ENCODE data around the gene MTMR2.

MTMR2 gene

GRCh38 chr11:95931916-95932315 is 8.0 kb upstream of the MTMR2 start:
- Histone ChIP-seq H3K9ac (ENCODE audit: low read length) (no peak overlapping the region), H3K9me3 (ENCODE audit: control insufficient read depth, low read length) (peaks cover 5% of the 10 kb centered on the region), H3K36me3 (ENCODE audit: control insufficient read depth, insufficient read depth, low read length, severe bottlenecking) (no peaks in the 10 kb centered on the region), H3K4me1 (ENCODE audit: control insufficient read depth, insufficient read depth, low read length) (no peaks in the 10 kb centered on the region), H3K4me3 (ENCODE audit: low read length) (no peak overlapping the region), H3K27me3 (replicated peaks; ENCODE audit: control insufficient read depth, insufficient read depth, low read length) (no peaks in the 10 kb centered on the region)
- no peak for DNase-seq (ENCODE audit: low read depth)

- peaks cover 5% of the 10 kb centered on the region for H3K9me3 ChIP-seq (ENCODE audit: control insufficient read depth, low read length)
Measured at GRCh38 chr11:95930948-95931347, 7.0 kb upstream of the MTMR2 start.

GRCh38 chr11:95926726-95927125 is 2.8 kb upstream of the MTMR2 start:
- Histone ChIP-seq H3K4me3 (ENCODE audit: low read length) (no peak overlapping the region), H3K9ac (ENCODE audit: low read length) (no peak overlapping the region), H3K4me1 (ENCODE audit: control insufficient read depth, insufficient read depth, low read length) (peaks cover 18% of the 10 kb centered on the region), H3K27me3 (replicated peaks; ENCODE audit: control insufficient read depth, insufficient read depth, low read length) (no peaks in the 10 kb centered on the region), H3K36me3 (ENCODE audit: control insufficient read depth, insufficient read depth, low read length, severe bottlenecking) (no peaks in the 10 kb centered on the region), H3K9me3 (ENCODE audit: control insufficient read depth, low read length) (peaks cover 1% of the 10 kb centered on the region)
- DNase-seq (ENCODE audit: low read depth) = peak; percentile 12

More at GRCh38 chr11:95930948-95931347, 7.0 kb upstream of the MTMR2 start:
- Histone ChIP-seq H3K4me3 (ENCODE audit: low read length) (no peak overlapping the region), H3K36me3 (ENCODE audit: control insufficient read depth, insufficient read depth, low read length, severe bottlenecking) (no peaks in the 10 kb centered on the region), H3K9ac (ENCODE audit: low read length) (no peak overlapping the region), H3K27me3 (replicated peaks; ENCODE audit: control insufficient read depth, insufficient read depth, low read length) (no peaks in the 10 kb centered on the region), H3K4me1 (ENCODE audit: control insufficient read depth, insufficient read depth, low read length) (no peaks in the 10 kb centered on the region)
- no peak for DNase-seq (ENCODE audit: low read depth)

- Histone ChIP-seq H3K9me3 (ENCODE audit: control insufficient read depth, low read length) (no peaks in the 10 kb centered on the region), H3K36me3 (ENCODE audit: control insufficient read depth, insufficient read depth, low read length, severe bottlenecking) (no peaks in the 10 kb centered on the region), H3K4me3 (ENCODE audit: low read length) (peak overlapping the region; percentile 97), H3K4me1 (ENCODE audit: control insufficient read depth, insufficient read depth, low read length) (peaks cover 18% of the 10 kb centered on the region), H3K27me3 (replicated peaks; ENCODE audit: control insufficient read depth, insufficient read depth, low read length) (no peaks in the 10 kb centered on the region), H3K9ac (ENCODE audit: low read length) (peak overlapping the region; percentile 97)
- DNase-seq (ENCODE audit: low read depth) = peak; percentile 14
Measured at GRCh38 chr11:95925011-95925410, 1.1 kb upstream of the MTMR2 start.

- peak overlapping the region; percentile 97 for H3K4me3 ChIP-seq (ENCODE audit: low read length)
- peaks cover 18% of the 10 kb centered on the region for H3K4me1 ChIP-seq (ENCODE audit: control insufficient read depth, insufficient read depth, low read length)
- no peaks in the 10 kb centered on the region for H3K36me3 ChIP-seq (ENCODE audit: control insufficient read depth, insufficient read depth, low read length, severe bottlenecking)
- no peaks in the 10 kb centered on the region for H3K9me3 ChIP-seq (ENCODE audit: control insufficient read depth, low read length)
- peak; percentile 67 for DNase-seq (ENCODE audit: low read depth)
- no peaks in the 10 kb centered on the region for H3K27me3 ChIP-seq (replicated peaks; ENCODE audit: control insufficient read depth, insufficient read depth, low read length)
- H3K9ac ChIP-seq (ENCODE audit: low read length) = peak overlapping the region; percentile 97
Measured at GRCh38 chr11:95924414-95924760, 480 bp upstream of the MTMR2 start.

- H3K9ac ChIP-seq (ENCODE audit: low read length) = peak overlapping the region; percentile 97
- no peaks in the 10 kb centered on the region for H3K9me3 ChIP-seq (ENCODE audit: control insufficient read depth, low read length)
- no peak for DNase-seq (ENCODE audit: low read depth)
- no peaks in the 10 kb centered on the region for H3K36me3 ChIP-seq (ENCODE audit: control insufficient read depth, insufficient read depth, low read length, severe bottlenecking)
- H3K4me1 ChIP-seq (ENCODE audit: control insufficient read depth, insufficient read depth, low read length) = peaks cover 18% of the 10 kb centered on the region
- peak overlapping the region; percentile 97 for H3K4me3 ChIP-seq (ENCODE audit: low read length)
- H3K27me3 ChIP-seq (replicated peaks; ENCODE audit: control insufficient read depth, insufficient read depth, low read length) = no peaks in the 10 kb centered on the region
Measured at GRCh38 chr11:95923439-95923727, 524 bp downstream of the MTMR2 start.

DNA sequence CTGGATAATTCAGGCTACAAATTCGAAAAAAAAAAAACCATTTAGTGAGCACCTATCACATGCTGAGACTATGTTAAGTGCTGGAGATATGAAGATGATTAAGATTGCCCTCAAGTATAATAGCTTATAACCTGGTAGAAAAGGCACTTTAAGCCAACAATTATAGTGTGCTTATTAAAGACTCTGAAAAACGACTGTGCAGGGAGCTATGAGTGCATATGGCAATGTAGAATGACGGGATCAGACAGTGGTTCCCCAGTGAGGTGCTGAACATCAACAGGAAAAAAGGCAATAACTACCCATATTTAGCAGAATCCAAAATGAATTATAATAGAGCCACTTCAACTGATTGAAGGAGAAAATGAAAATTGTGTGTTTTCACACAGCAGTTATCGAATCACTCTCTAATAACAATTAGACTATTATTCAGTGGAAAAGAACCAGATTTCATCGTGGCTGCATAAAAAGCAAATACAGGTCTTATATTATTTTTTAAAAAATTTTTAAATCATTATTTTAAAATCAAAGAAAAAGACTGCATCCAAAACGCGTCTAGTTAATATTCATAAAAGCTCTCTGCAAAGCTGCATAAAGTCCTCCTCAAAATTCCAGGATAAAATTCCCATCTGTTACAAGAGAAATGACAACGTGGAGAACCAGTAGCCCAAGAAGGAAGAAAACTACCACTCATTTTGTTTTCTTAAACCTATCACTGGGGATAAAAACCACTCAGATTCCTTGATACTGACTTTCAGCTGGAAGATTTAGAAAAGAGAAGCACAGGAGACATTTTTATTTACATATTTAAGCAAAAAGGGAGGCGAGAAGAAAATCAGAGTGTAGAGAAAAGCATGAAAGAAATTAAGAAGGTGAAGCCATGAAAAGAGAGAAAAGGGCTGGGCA is 1.1 kb downstream of the MTMR2 start:
- peaks cover 18% of the 10 kb centered on the region for H3K4me1 ChIP-seq (ENCODE audit: control insufficient read depth, insufficient read depth, low read length)

GRCh38 chr11:95922099-95922498 is 1.8 kb downstream of the MTMR2 start:
- Histone ChIP-seq H3K4me1 (ENCODE audit: control insufficient read depth, insufficient read depth, low read length) (peaks cover 18% of the 10 kb centered on the region), H3K36me3 (ENCODE audit: control insufficient read depth, insufficient read depth, low read length, severe bottlenecking) (no peaks in the 10 kb centered on the region), H3K9me3 (ENCODE audit: control insufficient read depth, low read length) (no peaks in the 10 kb centered on the region), H3K27me3 (replicated peaks; ENCODE audit: control insufficient read depth, insufficient read depth, low read length) (no peaks in the 10 kb centered on the region), H3K9ac (ENCODE audit: low read length) (peak overlapping the region; percentile 97), H3K4me3 (ENCODE audit: low read length) (peak overlapping the region; percentile 97)
- peak; percentile 32 for DNase-seq (ENCODE audit: low read depth)

More for the DNA sequence above, 1.1 kb downstream of the MTMR2 start:
- peak; percentile 50 for DNase-seq (ENCODE audit: low read depth)
- H3K9me3 ChIP-seq (ENCODE audit: control insufficient read depth, low read length) = no peaks in the 10 kb centered on the region
- peak overlapping the region; percentile 97 for H3K4me3 ChIP-seq (ENCODE audit: low read length)
- H3K36me3 ChIP-seq (ENCODE audit: control insufficient read depth, insufficient read depth, low read length, severe bottlenecking) = no peaks in the 10 kb centered on the region
- H3K9ac ChIP-seq (ENCODE audit: low read length) = peak overlapping the region; percentile 97
- no peaks in the 10 kb centered on the region for H3K27me3 ChIP-seq (replicated peaks; ENCODE audit: control insufficient read depth, insufficient read depth, low read length)

DNA sequence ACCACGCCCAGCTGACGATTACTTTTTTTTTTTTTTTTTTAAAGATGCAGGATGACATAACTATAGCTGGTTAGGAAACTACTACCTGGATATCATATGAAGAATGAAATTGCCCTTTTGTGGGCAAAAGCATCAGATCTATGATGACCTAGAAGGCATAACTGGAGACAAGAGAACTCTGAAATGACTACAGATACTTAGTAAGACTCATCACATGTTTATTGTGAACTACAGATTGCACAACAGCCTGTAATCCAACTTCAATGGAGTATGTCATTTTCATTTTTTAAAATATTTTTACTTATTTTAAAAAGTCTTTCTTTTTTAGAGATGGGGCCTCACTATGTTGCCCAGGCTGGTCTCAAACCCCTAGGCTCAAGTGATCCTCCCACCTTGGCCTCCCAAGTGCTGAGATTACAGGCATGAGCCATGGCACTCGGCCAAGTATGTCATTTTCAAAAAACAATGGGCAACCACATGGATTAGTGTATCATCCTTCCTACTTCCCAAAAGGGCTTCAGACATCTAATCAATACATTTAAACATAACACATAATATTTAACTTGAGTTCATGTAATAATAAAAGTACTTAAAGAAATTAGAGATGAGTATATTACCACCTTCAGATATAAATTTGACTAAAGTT is 3.3 kb downstream of the MTMR2 start:
- no peaks in the 10 kb centered on the region for H3K36me3 ChIP-seq (ENCODE audit: control insufficient read depth, insufficient read depth, low read length, severe bottlenecking)
- H3K4me3 ChIP-seq (ENCODE audit: low read length) = no peak overlapping the region
- no peaks in the 10 kb centered on the region for H3K27me3 ChIP-seq (replicated peaks; ENCODE audit: control insufficient read depth, insufficient read depth, low read length)
- H3K9ac ChIP-seq (ENCODE audit: low read length) = no peak overlapping the region
- peaks cover 22% of the 10 kb centered on the region for H3K4me1 ChIP-seq (ENCODE audit: control insufficient read depth, insufficient read depth, low read length)
- no peaks in the 10 kb centered on the region for H3K9me3 ChIP-seq (ENCODE audit: control insufficient read depth, low read length)
- DNase-seq (ENCODE audit: low read depth) = peak; percentile 51

GRCh38 chr11:95919514-95919913 is 4.4 kb downstream of the MTMR2 start:
- H3K9ac ChIP-seq (ENCODE audit: low read length) = no peak overlapping the region
- DNase-seq (ENCODE audit: low read depth) = no peak
- no peaks in the 10 kb centered on the region for H3K36me3 ChIP-seq (ENCODE audit: control insufficient read depth, insufficient read depth, low read length, severe bottlenecking)
- no peaks in the 10 kb centered on the region for H3K9me3 ChIP-seq (ENCODE audit: control insufficient read depth, low read length)
- H3K4me3 ChIP-seq (ENCODE audit: low read length) = no peak overlapping the region
- peaks cover 20% of the 10 kb centered on the region for H3K4me1 ChIP-seq (ENCODE audit: control insufficient read depth, insufficient read depth, low read length)
- H3K27me3 ChIP-seq (replicated peaks; ENCODE audit: control insufficient read depth, insufficient read depth, low read length) = no peaks in the 10 kb centered on the region

DNA sequence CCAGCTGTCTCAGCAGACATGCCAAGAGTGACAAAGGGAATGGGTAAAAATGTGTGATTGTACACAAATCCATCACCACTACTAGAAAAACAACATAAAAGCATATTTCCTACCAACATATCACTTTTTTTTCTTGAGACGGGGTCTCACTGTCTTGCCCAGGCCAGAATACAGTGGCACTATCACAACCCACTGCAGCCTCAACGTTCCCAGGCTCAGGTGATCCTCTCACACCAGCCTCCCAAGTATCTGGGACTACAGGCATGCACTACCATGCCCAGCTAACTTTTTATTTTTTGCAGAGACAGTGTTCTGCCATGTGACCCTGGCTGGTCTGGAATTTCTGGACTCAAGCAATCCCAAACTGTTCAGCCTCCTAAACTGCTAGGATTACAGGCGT is 5.2 kb downstream of the MTMR2 start:
- no peak for DNase-seq (ENCODE audit: low read depth)
- Histone ChIP-seq H3K9ac (ENCODE audit: low read length) (no peak overlapping the region), H3K36me3 (ENCODE audit: control insufficient read depth, insufficient read depth, low read length, severe bottlenecking) (no peaks in the 10 kb centered on the region), H3K27me3 (replicated peaks; ENCODE audit: control insufficient read depth, insufficient read depth, low read length) (no peaks in the 10 kb centered on the region), H3K4me1 (ENCODE audit: control insufficient read depth, insufficient read depth, low read length) (peaks cover 28% of the 10 kb centered on the region), H3K9me3 (ENCODE audit: control insufficient read depth, low read length) (no peaks in the 10 kb centered on the region), H3K4me3 (ENCODE audit: low read length) (no peak overlapping the region)

Data from adipocyte (in vitro differentiated cells).